GM12878 (cell line): Measurements from ENCODE around the gene SH2D3A. TPM values are rescaled to one million over a fixed set of nuclear protein-coding genes. Genes with fewer than 3 reads are reported as not detected.

ENCODE experiments used
- ATAC-seq: fragments of 200-7000 bp; cut with Tn5 transposase; 3 replicates; pipeline ENCODE4 v1.9.1; 2020; ENCODE audit warnings: mild to moderate bottlenecking, moderate library complexity
- BruUV-seq: library from RNA; stranded (reverse); fragments of 400-500 nt; replicated peaks from 2 replicates; lab custom pipeline; 2021; lab: Mats Ljungman, UMichigan
- CTCF ChIA-PET: fragments of 300-600 bp; sonication (Branson Sonifier 250); formaldehyde crosslinking; extraction: SDS; loops from one replicate; lab custom pipeline; 2021; ENCODE audit warnings: inconsistent platforms; lab: Yijun Ruan, JAX
- POLR2A ChIA-PET: fragments of 350-600 bp; formaldehyde crosslinking; extraction: SDS; loops from one replicate; lab custom pipeline; 2021; ENCODE audit warnings: inconsistent platforms; lab: Charles Lee
- RAD21 ChIA-PET: fragments of 300-600 bp; sonication (Branson Sonifier 250); formaldehyde crosslinking; loops from one replicate; lab custom pipeline; 2023; ENCODE audit warnings: antibody characterized with exemption; ENCODE audit not compliant: unreplicated experiment; lab: Charles Lee
- SMC1A ChIA-PET: fragments of 300-600 bp; sonication (Branson Sonifier 250); formaldehyde crosslinking; loops from one replicate; lab custom pipeline; 2023; ENCODE audit not compliant: unreplicated experiment, uncharacterized antibody; lab: Charles Lee
- DNase-seq: peaks from one replicate; pipeline ENCODE4 v3.0.0-alpha.2; 2011; ENCODE audit warnings: low read depth, low spot score
- FAIRE-seq: peaks from 3 replicates; lab custom pipeline; 2011; peaks lifted over from hg19 to GRCh38; lab: Jason Lieb, UNC
- H2AFZ ChIP-seq: 2 replicates; pipeline ENCODE4 v1.6.0; 2011; ENCODE audit warnings: low read depth, low read length, control low read depth; ENCODE audit not compliant: control insufficient read depth
- H3K27ac ChIP-seq: 2 replicates; pipeline ENCODE4 v1.5.1; 2011; ENCODE audit warnings: control low read depth; ENCODE audit not compliant: control insufficient read depth, insufficient read depth
- H3K27me3 ChIP-seq, 2 experiments: replicated peaks in 1 of 2; 2 replicates each; pipeline versions ENCODE4 v1.6.0 to v1.6.1; 2011; ENCODE audit warnings: low read length in 1 of 2; ENCODE audit not compliant: control insufficient read depth in 2 of 2, insufficient read depth in 2 of 2
- H3K36me3 ChIP-seq, 2 experiments: 2 replicates each; pipeline ENCODE4 v1.5.1; 2011; ENCODE audit warnings: low read length in 1 of 2; ENCODE audit not compliant: control insufficient read depth in 2 of 2, insufficient read depth in 2 of 2
- H3K4me1 ChIP-seq: 2 replicates; pipeline ENCODE4 v1.6.1; 2011; ENCODE audit warnings: mild to moderate bottlenecking, low read length, moderate library complexity, mixed read lengths; ENCODE audit not compliant: control insufficient read depth, insufficient read depth
- H3K4me2 ChIP-seq: 2 replicates; pipeline ENCODE4 v1.6.0; 2011; ENCODE audit warnings: control low read depth; ENCODE audit not compliant: control insufficient read depth, insufficient read depth
- H3K4me3 ChIP-seq: fragments of 200-600 bp; sonication (generic); 2 replicates; pipeline ENCODE4 v1.5.1; 2016
- H3K79me2 ChIP-seq: 2 replicates; pipeline ENCODE4 v1.6.0; 2011; ENCODE audit warnings: low read length; ENCODE audit not compliant: control insufficient read depth, insufficient read depth
- H3K9ac ChIP-seq: 2 replicates; pipeline ENCODE4 v1.8.0; 2011; ENCODE audit warnings: low read length, control low read depth, mixed read lengths; ENCODE audit not compliant: control insufficient read depth, insufficient read depth
- H3K9me3 ChIP-seq: replicated peaks from 3 replicates; pipeline ENCODE4 v1.5.1; 2011; ENCODE audit warnings: mild to moderate bottlenecking, low read length; ENCODE audit not compliant: control insufficient read depth, insufficient read depth
- H4K20me1 ChIP-seq: 2 replicates; pipeline ENCODE4 v1.6.0; 2011; ENCODE audit not compliant: control insufficient read depth, insufficient read depth
- ATF2 ChIP-seq: IDR thresholded peaks from 2 replicates; pipeline ENCODE4 v1.6.1; 2012; ENCODE audit warnings: low read length, inconsistent platforms
- CREB1 ChIP-seq: IDR thresholded peaks from 2 replicates; pipeline ENCODE4 v1.6.1; 2012; ENCODE audit warnings: low read depth, mild to moderate bottlenecking, inconsistent platforms
- CTCF ChIP-seq, 3 experiments: IDR thresholded peaks in 2 of 3; conservative IDR thresholded peaks in 1 of 3; 2 replicates each; pipeline ENCODE4 v1.5.1; 2011; ENCODE audit warnings: low read depth in 3 of 3, low read length in 3 of 3, mild to moderate bottlenecking in 3 of 3, control low read depth in 2 of 3, moderate library complexity in 2 of 3, inconsistent platforms in 1 of 3, mixed read lengths in 1 of 3; ENCODE audit not compliant: control insufficient read depth in 2 of 3, insufficient read depth in 1 of 3; ENCODE audit errors: extremely low read depth in 1 of 3
- E2F8 ChIP-seq: fragments of 450-650 bp; IDR thresholded peaks from 2 replicates; pipeline ENCODE4 v1.6.1; 2018; ENCODE audit warnings: mild to moderate bottlenecking, low read depth, moderate library complexity; ENCODE audit not compliant: partially characterized antibody
- ELK1 ChIP-seq: IDR thresholded peaks from 2 replicates; pipeline ENCODE4 v1.6.1; 2012; ENCODE audit warnings: low read depth, low read length, improper control_type of control experiment
- NR2C2 ChIP-seq: IDR thresholded peaks from 2 replicates; pipeline ENCODE4 v1.6.1; 2011; ENCODE audit warnings: borderline replicate concordance, low read depth; ENCODE audit not compliant: control insufficient read depth, insufficient read length
- PAX8 ChIP-seq: fragments of 450-650 bp; IDR thresholded peaks from 2 replicates; pipeline ENCODE4 v1.6.1; 2017; ENCODE audit warnings: mild to moderate bottlenecking, moderate library complexity
- POLR2AphosphoS2 ChIP-seq: IDR thresholded peaks from 2 replicates; pipeline ENCODE4 v1.6.1; 2011; ENCODE audit warnings: low read depth, mild to moderate bottlenecking, low read length, improper control_type of control experiment, moderate library complexity
- POLR2AphosphoS5 ChIP-seq: IDR thresholded peaks from 2 replicates; pipeline ENCODE4 v1.6.1; 2011; ENCODE audit warnings: mild to moderate bottlenecking, low read length, inconsistent platforms
- RCOR1 ChIP-seq: conservative IDR thresholded peaks from 2 replicates; pipeline ENCODE4 v1.6.1; 2012; ENCODE audit warnings: low read depth, low read length, improper control_type of control experiment
- SRF ChIP-seq, 2 experiments: IDR thresholded peaks; 2 replicates each; pipeline ENCODE4 v1.6.1; 2011; ENCODE audit warnings: low read depth in 2 of 2, low read length in 2 of 2, mild to moderate bottlenecking in 1 of 2, moderate library complexity in 1 of 2
- USF2 ChIP-seq: IDR thresholded peaks from 2 replicates; pipeline ENCODE4 v1.6.1; 2011; ENCODE audit warnings: low read depth, low read length, improper control_type of control experiment, borderline replicate concordance
- ZNF622 ChIP-seq: fragments of 450-650 bp; IDR thresholded peaks from 2 replicates; pipeline ENCODE4 v1.6.1; 2017; ENCODE audit warnings: mild to moderate bottlenecking, inconsistent platforms
- WGBS: methylation state at CpG from one replicate; pipeline ENCODE4 v1.1.6; 2016; ENCODE audit warnings: low lambda C conversion rate; ENCODE audit not compliant: insufficient replicate concordance, insufficient coverage; ENCODE audit errors: missing lambda C conversion rate; 5-methylcytosine and 5-hydroxymethylcytosine counted together
- in situ Hi-C: fragments of 300-500 bp; cut with MboI; formaldehyde crosslinking; loops from 9 replicates; pipeline ENCODE4 v1.14.3; 2018; ENCODE audit warnings: mixed read lengths
- intact Hi-C: fragments of 100-400 bp; cut with micrococcal nuclease; formaldehyde crosslinking; loops from one replicate; pipeline ENCODE4 v1.14.2; 2022; ENCODE audit not compliant: unreplicated experiment
- polyA plus RNA-seq, 11 experiments: library from polyadenylated mRNA; depleted of rRNA in 4 of 11; unstranded in 6 of 11; stranded (reverse) in 5 of 11; fragments of >200 nt; fragmentation: Nextera tagmentation in 4 of 11; fragmentation: Illumina TruSeq in 1 of 11; extraction: Ambion mirVana in 4 of 11; extraction: Trizol in 1 of 11; gene quantifications; 1 replicate in 1 of 11; 2 replicates in 10 of 11; pipeline versions ENCODE4 v1.2.1 to v1.2.3, GENCODE V29; 2011 to 2016; ENCODE audit warnings: inconsistent platforms in 2 of 11, missing spikeins in 2 of 11, low read depth in 1 of 11
- total RNA-seq, 4 experiments: library from RNA; depleted of rRNA in 3 of 4; stranded (reverse); fragments of >200 nt in 3 of 4; fragmentation: Illumina TruSeq in 1 of 4; extraction: Trizol in 1 of 4; gene quantifications; 2 replicates each; pipeline versions ENCODE4 v1.2.1 to v1.2.3, GENCODE V29; 2013 to 2021

SH2D3A gene
- total and polyA plus RNA-seq, 10 of the 15 experiments (the other 5 are each of a cell fraction or from before 2014, with no cell fraction given) = 0.77 to 24.4 (median 9.5) TPM

- Histone ChIP-seq H3K9ac (no peak overlapping the region), H3K27me3 (no peaks in the 10 kb centered on the region), H2AFZ (no peak overlapping the region), H3K4me3 (no peak overlapping the region), H3K27ac (no peak overlapping the region), H3K9me3 (no peaks in the 10 kb centered on the region), H3K4me2 (no peak overlapping the region), H4K20me1 (no peaks in the 10 kb centered on the region; the same call in 1 of the 2 replicates), H3K4me1 (peaks cover 2% of the 10 kb centered on the region), H3K36me3 (peaks cover 3 to 12% of the 10 kb centered on the region in 2 experiments; a peak in 3 of 4 replicates), H3K79me2 (peaks cover 40% of the 10 kb centered on the region)
- TF ChIP-seq ELK1 = no peak
- TF ChIP-seq CREB1 = no peak
- TF ChIP-seq POLR2AphosphoS5 = no peak
- TF ChIP-seq POLR2AphosphoS2 = no peak
- no peak for TF ChIP-seq ATF2
- TF ChIP-seq NR2C2 = no peak
- TF ChIP-seq USF2 = no peak
- no peak for TF ChIP-seq PAX8
- no peak for TF ChIP-seq SRF (IDR thresholded peaks at IDR 0.05; ENCODE audit: low read depth in 2 of 2, low read length in 2 of 2)
- TF ChIP-seq RCOR1 = no peak
- no peak for TF ChIP-seq ZNF622
- TF ChIP-seq E2F8 = no peak
- no peak for TF ChIP-seq CTCF (IDR thresholded peaks at IDR 0.05 in 2 of 3, conservative IDR thresholded peaks at IDR 0.05 in 1 of 3; ENCODE audit: control insufficient read depth in 2 of 3, extremely low read depth in 1 of 3, insufficient read depth in 1 of 3, low read depth in 3 of 3, low read length in 3 of 3)
- no peak for FAIRE-seq
- WGBS = 100% methylated on average over 4 of the region's 4 CpGs
- no peak for ATAC-seq
- no TSS peak for BruUV-seq
- ChIA-PET RAD21 (no interaction called here), POLR2A (no interaction called here), CTCF (no interaction called here), SMC1A (interaction anchor here (0.7 kb wide), 1 partner anchor 543 kb away, joined by 4 read pairs; no protein-coding TSS in a partner anchor)
- intact Hi-C loops (no loop called here), in situ Hi-C loops (no loop called here)
- DNase-seq = no peak
These were observed 20.2 kb upstream of the SH2D3A start for GRCh38 chr19:6787393-6787792.
